GM10847 (cell line): Measurements from ENCODE around the gene GRIK4.

Experiments
- POLR2A ChIP-seq: IDR thresholded peaks from 2 replicates; pipeline ENCODE4 v1.6.1; 2011; ENCODE audit not compliant: insufficient read length; ENCODE audit errors: extremely low read depth

The GRIK4 gene

DNA sequence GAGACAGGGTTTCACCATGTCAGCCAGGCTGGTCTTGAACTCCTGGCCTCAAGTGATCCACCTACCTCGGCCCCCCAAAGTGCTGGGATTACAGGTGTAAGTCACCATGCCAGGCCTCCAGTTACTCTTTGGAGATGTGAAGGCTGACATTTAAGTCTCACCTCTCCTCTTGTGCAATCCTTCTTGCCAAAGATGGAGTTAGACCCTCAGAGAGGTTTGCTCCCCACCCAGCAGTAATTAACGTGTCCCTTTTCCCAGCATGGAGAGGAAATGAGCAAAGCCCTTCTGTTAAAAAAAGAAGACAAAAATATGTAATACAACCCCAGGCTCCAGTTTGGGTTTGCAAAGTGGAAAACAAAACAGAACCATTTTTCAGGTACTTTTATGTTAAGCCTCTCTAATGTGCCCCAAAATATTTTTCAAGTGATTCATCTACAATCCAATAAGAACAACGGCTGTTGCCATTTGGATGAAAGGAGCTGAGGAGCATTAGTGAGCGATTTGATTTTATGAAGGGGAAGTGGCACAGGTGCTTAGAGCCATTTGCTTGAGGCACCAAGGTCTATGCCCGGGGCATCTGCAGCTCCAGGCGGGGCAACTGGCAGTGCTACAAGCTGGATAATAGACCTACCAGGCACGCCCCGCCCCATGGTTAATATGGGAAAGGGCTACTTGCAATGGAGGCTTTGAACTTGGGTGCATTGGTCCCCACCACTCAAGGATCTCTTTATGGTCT is 57.2 kb downstream of the GRIK4 start:
- TF ChIP-seq POLR2A = no peak

GRCh38 chr11:120569861-120570260 is 58.3 kb downstream of the GRIK4 start:
- TF ChIP-seq POLR2A = no peak

GRCh38 chr11:120571476-120571875 is 59.9 kb downstream of the GRIK4 start:
- no peak for TF ChIP-seq POLR2A

- no peak for TF ChIP-seq POLR2A
Measured at GRCh38 chr11:120573756-120574354, 62.3 kb downstream of the GRIK4 start.

DNA sequence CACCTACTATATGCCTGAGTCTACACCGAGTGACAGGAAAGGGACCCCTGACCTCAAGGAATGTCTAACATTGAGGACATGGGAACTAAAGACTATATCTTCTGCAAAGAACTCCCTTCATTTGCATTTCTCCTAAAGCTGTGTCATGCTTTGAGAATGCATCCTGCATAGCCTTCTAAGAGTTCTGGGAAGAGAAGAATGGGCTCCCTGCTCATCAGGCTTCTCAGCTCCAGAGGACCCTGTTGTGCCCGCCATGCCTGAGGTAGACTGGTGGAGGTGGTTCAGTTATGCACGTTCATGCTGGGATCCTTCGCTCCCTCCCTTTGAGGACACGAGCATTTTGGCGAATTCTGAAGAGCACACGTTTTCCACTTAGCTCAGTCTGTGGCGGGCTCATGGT is 63.3 kb downstream of the GRIK4 start:
- TF ChIP-seq POLR2A = no peak

GRCh38 chr11:120575461-120575860 is 63.9 kb downstream of the GRIK4 start:
- TF ChIP-seq POLR2A = no peak

DNA sequence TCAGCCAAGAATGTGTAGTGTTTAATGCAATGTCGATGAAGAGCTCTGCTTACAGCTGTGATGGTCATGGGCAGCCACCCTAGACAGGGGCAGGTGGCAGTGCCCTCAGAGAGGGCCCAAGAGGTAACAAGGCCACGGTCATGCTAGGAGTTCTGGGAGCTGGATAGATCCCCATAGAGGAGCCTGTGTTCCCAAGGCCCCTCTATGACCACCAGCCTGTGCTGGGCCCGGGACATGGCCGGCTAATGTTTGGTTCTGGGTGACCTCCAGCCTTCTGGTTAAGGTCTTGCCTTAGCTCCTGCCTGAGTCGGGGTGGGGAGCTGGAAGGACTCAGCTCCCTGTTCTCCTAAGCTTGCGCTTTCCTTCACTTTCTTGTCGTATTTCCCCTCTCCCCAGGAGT is 65.1 kb downstream of the GRIK4 start:
- no peak for TF ChIP-seq POLR2A

GRCh38 chr11:120577041-120577440 is 65.5 kb downstream of the GRIK4 start:
- TF ChIP-seq POLR2A = no peak

- TF ChIP-seq POLR2A = no peak
Measured at GRCh38 chr11:120577624-120578363, 66.2 kb downstream of the GRIK4 start.

- TF ChIP-seq POLR2A = no peak
Measured at GRCh38 chr11:120578596-120579154, 67.1 kb downstream of the GRIK4 start.

DNA sequence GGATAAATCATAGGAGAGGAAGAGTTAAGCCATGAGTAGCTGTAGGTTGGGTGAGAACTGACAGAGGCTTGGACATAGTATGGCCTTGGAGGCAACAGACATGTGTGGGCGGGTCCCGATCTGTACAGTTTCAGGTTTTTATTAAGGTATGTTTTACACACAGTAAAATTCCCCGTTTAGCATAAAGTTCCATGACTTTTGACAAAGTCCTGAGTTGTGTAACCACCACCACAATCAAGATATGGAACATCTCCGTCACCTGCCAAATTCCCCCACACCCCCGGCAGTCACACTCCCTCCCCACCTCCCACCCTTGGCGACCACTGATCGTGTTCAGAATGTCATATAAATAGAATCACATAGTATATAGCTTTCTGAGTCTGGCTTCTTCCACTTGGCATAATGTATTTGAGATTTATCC is 68.1 kb downstream of the GRIK4 start:
- no peak for TF ChIP-seq POLR2A

GRCh38 chr11:120581313-120581712 is 69.8 kb downstream of the GRIK4 start:
- TF ChIP-seq POLR2A = no peak

DNA sequence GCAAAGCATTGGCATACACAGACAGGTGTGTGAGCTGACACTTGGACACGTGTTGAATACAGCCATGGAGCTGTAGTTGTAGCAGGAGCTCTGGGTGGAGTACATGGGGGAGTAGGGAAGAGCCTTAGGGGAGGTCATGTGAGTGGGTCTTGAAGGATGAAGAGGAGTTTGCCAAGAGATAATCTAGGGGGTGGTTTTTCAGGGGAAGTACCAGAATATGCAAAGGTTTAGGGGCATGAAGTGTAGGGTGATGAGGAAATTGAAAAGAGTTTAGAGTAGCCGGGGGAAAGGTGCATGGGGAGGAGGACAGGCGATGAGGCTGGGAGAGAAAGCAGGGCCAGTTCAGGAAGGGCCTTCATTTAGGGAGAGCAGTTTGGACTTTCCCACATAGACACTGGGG is 74.5 kb downstream of the GRIK4 start:
- TF ChIP-seq POLR2A = no peak

GRCh38 chr11:120586728-120587127 is 75.2 kb downstream of the GRIK4 start:
- TF ChIP-seq POLR2A = no peak

DNA sequence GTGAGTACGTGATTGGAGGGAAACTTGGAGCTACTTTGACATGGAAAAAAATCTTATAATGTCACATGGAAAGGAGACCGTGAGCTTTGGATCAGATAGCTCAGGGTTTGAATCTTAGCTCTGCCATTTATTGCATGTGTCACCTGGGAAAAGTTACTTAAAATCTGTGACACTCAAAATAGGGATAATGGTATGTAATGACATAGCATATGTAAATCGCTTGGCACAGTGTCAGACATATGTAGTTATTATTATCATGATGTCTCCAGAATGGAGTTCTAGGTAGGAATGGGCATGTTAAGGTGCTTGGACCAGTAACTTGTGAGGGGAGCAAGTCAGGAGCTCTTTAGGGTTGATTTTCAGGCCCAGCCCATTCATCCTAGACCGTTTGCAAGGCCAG is 75.8 kb downstream of the GRIK4 start:
- no peak for TF ChIP-seq POLR2A

DNA sequence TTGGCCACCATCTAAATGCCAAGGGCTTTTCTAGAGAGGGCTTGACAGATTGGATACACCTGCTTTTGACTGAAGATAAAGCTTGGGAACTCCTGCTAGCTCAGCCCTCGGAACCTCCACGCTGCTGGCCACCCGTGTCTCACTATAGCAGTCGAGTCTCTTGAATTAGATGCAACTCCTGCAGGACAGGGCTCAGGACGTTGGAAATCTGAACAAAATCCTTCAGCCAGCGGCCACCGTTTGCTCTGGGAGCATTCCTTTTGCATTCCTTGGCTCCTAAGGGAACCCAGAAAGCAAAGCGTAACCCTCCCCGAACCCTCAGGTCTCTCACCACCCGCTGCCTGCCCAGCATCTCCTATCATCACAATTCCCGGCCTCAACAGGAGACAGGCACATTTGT is 77.8 kb downstream of the GRIK4 start:
- no peak for TF ChIP-seq POLR2A
